ACHN (cell line): ENCODE measurements around the gene KRT32.

Experiments
- DNase-seq: peaks from one replicate; pipeline ENCODE4 v3.0.0-alpha.2; 2015
- in situ Hi-C: cut with HindIII; loops from 2 replicates; pipeline ENCODE4 v1.10.0; 2017; ENCODE audit warnings: low sequenced_read_pairs, low pct_ligation_motif_present, low pct_unique_long_range_greater_than_20kb

The KRT32 gene

GRCh38 chr17:41476866-41477815 is 10.0 kb upstream of the KRT32 start:
- in situ Hi-C loops = no loop called here
- no peak for DNase-seq

DNA sequence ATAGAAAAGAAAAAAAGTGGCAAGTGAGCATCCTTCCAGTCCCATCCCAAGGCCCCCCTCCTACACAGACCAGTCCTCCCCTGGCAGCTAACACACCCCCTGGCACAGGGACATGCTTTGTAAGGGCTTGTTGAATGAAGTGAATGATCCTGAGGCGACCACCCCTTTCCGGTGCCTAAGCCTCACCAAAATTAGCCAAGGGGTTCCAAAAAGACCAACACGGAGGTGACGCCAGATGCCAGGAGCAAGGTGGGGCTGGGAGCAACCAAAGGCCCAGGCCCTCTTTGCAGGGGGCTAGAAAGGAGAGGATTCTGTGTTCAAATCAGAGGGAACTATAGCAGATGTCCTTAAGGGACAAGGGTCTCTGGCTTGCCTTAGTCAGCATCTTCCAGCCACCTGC is 8.2 kb upstream of the KRT32 start:
- DNase-seq = no peak
- in situ Hi-C loops = no loop called here

GRCh38 chr17:41474863-41475262 is 7.7 kb upstream of the KRT32 start:
- in situ Hi-C loops = no loop called here

DNA sequence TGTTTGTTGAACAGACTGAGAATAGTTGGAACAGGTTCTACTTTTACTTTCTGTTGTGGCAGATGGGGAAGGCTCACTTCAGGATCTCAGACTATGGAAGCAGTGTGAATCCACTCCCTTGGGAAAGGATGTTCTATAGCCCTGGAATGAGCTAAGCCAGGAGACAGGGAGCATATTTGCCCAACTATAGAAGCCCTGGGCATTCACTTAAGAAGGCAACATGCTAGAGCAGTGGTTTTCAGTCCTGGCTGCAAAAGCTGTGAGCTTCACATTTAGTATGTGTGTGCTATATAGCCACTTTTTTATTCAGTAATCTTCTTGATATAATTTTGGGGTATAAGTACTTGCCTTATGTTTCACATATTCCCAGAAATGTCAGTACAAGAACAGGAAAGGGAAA is 1.2 kb upstream of the KRT32 start:
- no peak for DNase-seq
- in situ Hi-C loops = no loop called here

More at GRCh38 chr17:41474863-41475262, 7.7 kb upstream of the KRT32 start:
- DNase-seq = no peak

- in situ Hi-C loops = no loop called here
- DNase-seq = no peak
Measured at GRCh38 chr17:41467561-41467960, 375 bp upstream of the KRT32 start.

DNA sequence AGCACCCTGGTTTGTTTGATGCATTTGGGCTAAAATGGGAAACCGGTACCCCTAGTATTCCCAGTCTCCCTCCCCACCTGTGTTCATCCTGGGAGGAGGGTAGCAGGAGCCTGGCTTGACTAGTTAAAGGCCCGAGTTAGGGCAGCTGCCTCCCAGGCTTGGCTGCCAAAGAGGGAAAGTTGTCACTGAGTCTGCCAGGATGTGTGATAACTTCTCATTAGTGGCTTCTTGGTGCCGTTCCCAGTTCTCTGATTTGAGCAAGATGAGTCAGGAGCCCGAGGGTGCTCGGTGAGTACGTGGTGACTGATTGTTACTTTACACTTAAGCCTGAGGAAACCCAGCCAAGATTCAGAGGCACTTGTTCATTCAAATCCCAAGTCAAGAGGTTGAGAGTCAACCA is 2.5 kb downstream of the KRT32 start:
- DNase-seq = peak; percentile 91
- in situ Hi-C loops = no loop called here

GRCh38 chr17:41464173-41464572 is 3.0 kb downstream of the KRT32 start:
- in situ Hi-C loops = no loop called here
- DNase-seq = no peak

GRCh38 chr17:41463746-41464145 is 3.4 kb downstream of the KRT32 start:
- no peak for DNase-seq
- in situ Hi-C loops = no loop called here

GRCh38 chr17:41462705-41463104 is 4.5 kb downstream of the KRT32 start:
- in situ Hi-C loops = no loop called here
- no peak for DNase-seq

DNA sequence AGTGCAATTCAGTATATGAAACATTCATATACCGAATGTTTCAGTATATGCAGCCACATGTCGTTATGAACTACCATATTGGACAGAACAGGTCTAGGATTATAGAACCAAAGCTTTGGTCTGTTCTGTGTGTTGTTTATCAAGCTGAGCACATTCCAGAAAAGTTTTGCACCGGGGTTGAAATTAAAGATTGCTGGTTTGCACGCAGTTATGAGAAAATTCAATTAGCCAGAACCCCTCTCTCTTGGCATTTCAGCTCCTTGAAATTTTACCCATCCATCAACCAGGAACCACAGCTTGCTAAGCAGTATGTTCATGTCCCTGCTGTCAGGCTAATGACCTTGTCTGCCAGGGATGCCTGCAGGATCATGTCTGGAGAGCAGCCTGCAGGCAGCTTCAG is 9.5 kb downstream of the KRT32 start:
- in situ Hi-C loops = no loop called here
- DNase-seq = no peak

- DNase-seq = peak; percentile 37
- in situ Hi-C loops = no loop called here
Measured at GRCh38 chr17:41456204-41456603, 11.0 kb downstream of the KRT32 start.

DNA sequence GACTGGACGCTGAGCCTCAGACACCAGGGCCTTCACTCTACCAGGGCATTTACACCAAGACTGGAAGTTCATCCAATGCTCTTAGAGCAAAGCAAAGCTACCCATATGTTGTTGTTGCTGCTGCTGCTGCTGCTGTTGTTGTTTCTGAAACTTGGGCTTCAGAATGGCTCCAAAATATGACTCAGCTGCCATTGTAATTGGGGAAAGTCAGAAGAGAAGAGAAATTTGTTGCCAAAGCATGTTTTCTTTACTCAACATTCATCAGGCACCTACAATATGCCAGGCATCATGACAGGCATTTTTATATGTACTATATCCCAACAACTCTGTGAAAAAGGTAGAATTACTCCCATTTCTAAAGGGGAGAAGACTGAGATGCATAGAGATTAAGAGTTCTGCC is 11.9 kb downstream of the KRT32 start:
- in situ Hi-C loops = no loop called here
- no peak for DNase-seq

DNA sequence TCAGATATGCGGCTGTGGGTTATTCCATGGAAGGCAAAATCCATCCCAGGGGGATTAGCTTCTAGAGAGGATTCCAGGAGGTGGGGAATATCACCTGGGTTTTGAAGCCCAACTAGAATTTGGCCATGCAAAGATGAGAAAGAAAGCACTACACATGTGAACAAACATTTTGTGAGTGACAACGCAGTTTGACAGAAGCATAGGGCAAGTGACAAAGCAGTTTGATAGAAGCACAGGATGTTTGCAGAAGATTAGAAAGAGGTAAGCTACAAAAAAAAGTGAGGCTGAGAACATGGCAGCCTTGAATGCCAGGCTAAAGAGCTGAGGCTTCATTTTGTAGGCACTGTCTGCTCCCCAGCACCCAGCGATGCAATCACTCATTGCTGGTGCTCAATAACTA is 14.1 kb downstream of the KRT32 start:
- in situ Hi-C loops = no loop called here
- DNase-seq = no peak

DNA sequence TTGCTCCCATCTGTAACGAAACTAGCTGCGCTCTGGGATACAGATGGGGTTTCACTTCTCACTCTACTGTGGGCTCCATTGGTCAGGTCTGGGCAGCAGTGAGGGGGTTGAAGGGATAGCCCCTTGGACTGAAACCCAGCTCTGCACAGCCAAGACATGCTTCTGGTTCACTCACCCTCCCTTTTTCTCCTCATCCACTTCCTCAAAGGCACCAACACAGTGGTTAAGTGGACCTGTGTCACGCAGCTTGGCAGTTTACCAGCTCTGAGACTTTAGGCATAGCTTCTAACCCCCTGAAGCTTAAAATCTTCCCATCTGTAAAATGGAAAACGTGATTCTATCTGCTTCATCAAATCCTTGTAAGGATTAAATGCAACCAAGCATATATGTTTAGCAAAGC is 14.9 kb downstream of the KRT32 start:
- in situ Hi-C loops = no loop called here
- DNase-seq = no peak

- peak; percentile 11 for DNase-seq
- in situ Hi-C loops = no loop called here
Measured at GRCh38 chr17:41451154-41451728, 15.9 kb downstream of the KRT32 start.

DNA sequence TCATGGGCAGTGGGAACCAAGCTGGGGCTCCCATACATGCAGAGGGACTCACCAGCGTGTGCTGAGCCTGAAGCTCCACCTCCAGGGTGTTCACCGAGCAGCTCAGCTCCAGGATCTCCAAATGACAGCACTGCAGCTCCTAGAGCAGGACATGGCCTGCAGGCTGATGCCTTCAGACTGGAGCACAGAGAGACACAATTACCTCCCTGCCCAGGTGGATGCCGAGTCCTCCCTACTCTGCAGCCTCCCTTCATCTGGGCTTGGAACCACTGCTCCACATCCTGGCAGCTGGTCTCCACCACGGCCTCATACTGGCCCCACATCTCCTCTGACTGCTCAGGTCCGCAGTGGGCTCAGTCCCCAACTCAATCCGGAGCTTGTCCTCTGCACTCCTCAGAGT is 18.2 kb downstream of the KRT32 start:
- DNase-seq = no peak
- in situ Hi-C loops = no loop called here

- in situ Hi-C loops = no loop called here
- no peak for DNase-seq
Measured at GRCh38 chr17:41448506-41448905, 18.7 kb downstream of the KRT32 start.

GRCh38 chr17:41446806-41447205 is 20.4 kb downstream of the KRT32 start:
- in situ Hi-C loops = no loop called here
- DNase-seq = no peak

DNA sequence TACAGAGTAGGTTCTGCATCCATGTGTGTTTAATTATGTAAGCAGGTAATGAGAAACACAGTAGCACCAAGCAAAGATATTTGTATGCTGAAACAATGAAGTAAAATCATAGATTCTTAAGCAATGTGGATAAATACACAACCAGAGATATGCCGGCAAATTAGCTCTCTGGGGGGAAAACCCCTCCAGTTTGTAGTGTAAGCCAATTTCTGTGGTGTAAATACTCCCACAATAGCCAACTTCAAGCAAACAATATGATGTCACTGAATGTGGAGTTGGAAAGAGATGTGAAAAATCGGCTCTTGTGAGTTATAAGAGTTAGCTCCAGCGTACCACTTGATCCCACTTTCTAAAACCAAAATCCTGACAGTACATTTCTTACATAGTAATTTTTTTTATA is 22.5 kb downstream of the KRT32 start:
- in situ Hi-C loops = no loop called here
- no peak for DNase-seq

DNA sequence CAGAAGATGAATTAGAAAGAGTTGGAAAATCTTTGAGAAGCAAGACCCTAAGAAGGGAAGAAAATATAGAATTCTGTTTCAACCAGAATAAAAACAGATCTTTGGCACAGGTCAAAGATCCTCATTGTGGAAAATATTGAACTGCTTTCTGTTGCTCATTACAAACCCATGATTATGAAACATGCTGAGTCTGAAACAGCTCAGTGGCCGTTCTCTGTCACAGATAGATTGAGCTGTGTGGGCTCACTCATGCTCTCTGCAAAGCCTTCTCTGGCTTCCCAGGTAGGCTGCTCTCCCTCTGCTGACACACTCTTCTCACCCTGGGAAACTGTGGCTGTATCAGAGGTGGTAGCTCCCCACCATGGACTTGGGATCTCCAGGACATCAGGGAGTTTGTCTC is 23.0 kb downstream of the KRT32 start:
- in situ Hi-C loops = no loop called here
- DNase-seq = no peak
